ELR (cell line): ENCODE results near the gene SYCE3.
A peak's percentile ranks its signal among the peaks of the same experiment; 100 is the strongest.

Experiments
- DNase-seq: peaks from one replicate; pipeline ENCODE4 v3.0.0-alpha.2; 2015; ENCODE audit warnings: low read depth

Gene SYCE3

GRCh38 chr22:50576070-50576469, 13.4 kb upstream of the SYCE3 start:
- DNase-seq, result peak; percentile 75

- no peak for DNase-seq
Measured at GRCh38 chr22:50575426-50575941, 12.8 kb upstream of the SYCE3 start.

DNA sequence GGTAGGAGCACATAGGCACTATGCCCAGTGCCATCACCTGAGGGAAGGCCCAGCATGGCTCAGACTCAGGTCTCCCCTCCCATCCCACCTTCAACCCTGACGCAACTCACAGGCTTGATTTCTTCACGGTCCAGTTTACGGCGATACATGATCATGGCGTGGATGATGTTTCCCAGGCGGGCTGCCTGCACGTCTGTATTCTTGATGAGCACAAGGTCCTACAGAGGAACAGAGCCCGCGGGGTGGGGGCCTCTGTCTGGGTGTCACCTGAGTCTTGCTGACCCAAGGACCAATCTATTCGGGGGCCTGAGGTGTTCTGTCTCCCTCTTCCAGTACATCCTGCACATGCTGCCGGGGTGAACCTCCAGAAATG, 11.7 kb upstream of the SYCE3 start:
- no peak for DNase-seq

DNA sequence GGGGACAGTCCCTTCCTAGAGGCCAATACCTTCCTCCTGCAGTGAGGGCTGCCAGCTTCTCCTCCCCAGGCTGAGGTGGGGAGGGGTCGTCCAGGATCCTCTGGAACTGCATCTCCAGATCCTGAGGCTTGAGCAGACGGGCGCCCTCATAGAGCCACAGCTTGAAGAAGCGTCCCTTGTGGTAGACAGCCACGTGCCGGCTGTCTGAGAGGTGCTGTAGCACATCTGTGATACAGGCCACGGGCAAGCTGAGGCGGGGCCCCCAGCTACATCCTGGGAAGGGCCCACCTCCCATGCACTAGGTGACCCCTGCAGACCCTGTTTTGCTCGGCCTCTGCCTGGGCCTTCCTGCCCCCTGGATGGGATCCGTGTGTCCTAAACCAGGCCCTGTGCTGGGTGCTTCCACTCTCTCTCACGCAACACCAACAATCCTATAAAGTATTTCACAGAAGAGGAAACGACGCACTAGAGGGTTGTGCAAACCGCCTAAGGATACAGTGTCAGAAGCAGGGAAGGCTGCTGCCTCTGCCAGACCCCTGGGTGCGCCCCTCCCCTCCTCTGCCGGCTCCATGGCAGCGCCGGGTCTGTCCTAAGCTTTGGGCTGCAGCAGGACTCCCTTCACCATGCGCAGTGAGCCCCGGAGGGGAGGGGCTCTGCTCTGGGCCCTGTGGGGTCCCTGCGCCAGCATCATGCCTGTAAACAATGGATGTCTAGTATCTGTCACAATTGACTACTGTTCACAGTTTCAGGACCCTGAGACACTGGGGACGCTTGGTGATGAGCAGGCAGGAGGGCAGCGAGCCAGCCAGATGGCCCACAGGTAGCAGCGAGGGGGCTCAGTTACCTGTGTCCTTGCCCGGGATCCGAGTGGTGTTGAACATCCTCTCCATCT, 11.0 kb upstream of the SYCE3 start:
- no peak for DNase-seq

DNA sequence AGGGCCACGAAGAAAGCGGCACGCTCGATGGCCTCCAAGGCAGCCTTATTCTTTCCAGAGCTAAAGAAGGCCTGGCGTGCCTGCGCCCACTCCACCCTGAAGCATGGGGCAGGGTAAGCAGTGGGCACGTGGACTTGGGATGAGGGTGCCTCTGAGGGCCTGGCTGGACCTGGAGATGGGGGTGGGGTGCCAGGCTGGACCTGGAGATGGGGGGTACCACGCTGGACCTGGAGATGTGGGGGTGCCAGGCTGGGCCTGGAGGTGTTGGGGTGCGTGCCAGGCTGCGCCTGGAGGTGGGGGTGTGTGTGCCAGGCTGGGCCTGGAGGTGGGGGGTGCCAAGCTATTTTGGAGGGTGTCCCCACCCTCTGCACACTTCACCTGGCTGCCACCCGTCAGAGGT, 10.2 kb upstream of the SYCE3 start:
- no peak for DNase-seq

GRCh38 chr22:50571264-50572175, 8.8 kb upstream of the SYCE3 start:
- DNase-seq, result no peak

DNA sequence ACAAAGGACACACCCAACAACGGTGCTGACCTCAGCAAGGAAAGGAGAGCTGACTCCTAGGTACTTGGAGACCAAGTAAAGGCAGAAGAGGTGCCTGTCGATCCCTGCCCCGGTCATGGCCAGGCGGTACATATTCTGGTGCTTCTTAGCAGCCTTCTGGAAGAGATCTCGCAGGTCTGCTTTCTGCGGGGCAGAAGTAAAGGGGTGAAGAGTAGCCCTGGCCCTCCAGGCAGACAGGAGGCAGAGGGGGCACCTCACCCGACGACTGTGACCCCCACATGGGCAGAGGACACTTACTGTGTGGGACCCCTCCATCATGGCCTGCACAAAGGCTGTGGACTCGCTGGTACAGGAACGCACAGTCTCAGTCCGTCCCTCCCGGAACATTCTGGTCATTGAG, 8.1 kb upstream of the SYCE3 start:
- DNase-seq, result no peak

GRCh38 chr22:50569896-50570535, 7.3 kb upstream of the SYCE3 start:
- DNase-seq, result no peak

DNA sequence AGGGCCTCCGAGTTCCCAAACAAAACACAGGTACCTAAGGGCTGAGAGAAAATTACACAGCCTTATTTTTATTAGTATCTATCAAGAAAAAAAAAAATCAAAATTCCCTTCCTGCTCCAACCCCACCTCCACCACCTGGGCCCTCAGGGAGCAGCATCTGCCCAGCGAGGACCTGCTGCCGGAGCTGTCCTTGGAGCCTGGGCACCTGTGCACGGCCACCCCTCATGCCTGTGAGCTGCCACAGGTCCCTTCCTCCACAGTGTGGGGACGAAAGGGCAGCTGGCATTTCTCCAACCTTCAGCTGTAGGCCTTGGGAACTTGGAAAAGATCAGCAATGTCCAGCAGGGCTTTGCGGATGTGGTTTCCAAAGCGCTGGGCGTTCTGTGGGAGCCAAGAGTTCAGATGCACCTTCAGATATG, 6.3 kb upstream of the SYCE3 start:
- no peak for DNase-seq

- DNase-seq, result no peak
Measured at GRCh38 chr22:50568626-50569025, 5.9 kb upstream of the SYCE3 start.

DNA sequence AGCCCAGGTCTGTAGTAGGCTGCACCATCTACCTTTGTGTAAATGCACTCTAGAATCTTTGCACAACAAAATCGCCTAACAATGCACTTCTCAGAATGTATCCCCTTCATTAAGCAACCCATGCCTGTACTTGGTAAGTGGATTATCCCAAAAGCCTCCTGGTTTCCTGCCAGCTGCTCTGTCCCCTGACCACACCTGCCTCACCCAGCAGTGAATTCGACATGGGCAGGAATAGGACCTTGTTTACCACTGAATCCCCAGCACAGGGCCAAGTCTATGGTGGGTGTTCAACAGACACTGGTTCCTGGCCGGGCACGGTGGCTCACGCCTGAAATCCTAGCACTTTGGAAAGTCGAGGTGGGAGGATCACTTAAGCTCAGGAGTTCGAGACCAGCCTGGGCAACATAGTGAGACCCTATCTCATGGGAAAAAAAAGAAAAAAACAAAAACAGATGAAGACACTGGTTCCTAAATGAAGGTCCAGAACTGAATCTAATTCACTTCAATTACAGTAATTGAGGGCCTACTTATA, 5.1 kb upstream of the SYCE3 start:
- no peak for DNase-seq

DNA sequence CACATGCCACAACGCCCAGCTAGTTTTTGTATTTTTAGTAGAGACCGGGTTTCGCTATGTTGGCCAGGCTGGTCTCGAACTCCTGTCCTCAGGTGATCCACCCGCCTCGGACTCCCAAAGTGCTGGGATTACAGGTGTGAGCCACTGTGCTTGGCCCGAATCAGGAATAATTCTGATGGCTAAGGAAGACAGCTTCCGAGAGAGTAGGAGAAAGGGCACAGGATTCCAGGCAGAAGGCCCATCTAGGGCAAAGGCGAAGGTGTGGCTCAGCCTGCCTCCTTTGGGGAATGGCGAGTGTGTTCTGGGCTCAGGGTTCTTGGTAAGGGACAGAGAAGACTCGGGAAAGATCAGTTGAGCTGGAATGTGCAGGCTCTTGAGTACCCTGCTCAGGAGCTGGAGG, 1.6 kb upstream of the SYCE3 start:
- no peak for DNase-seq

DNA sequence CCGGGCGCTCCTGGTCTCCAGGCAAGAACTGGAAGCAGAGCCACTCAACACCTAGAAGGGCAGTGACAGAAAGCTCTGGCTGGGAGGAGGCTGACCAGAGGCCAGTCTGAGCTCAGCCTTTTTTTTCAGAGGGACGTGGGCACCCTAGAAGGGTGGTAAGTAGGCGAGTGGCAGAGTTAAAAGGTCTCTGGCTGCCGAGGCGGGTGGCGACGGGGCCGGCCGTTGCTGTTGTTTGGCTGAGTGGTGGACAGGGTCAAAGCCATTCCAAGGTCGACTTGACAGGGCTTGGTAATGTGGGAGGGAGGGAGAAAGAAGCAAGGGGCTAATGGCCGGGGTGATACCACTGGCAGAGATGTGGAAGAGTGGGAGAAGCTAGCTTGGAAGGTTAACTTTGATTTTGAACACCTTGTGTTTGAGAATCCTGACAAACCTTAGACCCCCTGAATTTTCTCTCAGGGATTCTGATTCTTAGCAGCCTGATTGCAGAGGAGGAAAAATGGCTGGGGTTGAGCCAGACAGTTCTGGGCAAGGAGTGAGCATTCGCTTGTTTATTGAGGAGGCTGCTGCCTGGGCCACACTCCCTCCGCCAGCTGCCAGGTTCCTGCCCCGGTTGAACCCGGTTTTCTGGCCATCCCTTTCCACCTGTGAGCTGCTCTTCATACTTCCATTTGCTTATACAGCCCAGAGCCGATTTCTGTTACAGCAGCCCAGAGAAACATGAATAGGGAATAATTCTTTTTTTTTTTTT, 868 bp upstream of the SYCE3 start:
- DNase-seq, result no peak

GRCh38 chr22:50561401-50562358, 1.0 kb downstream of the SYCE3 start:
- no peak for DNase-seq

GRCh38 chr22:50560034-50560433, 2.7 kb downstream of the SYCE3 start:
- no peak for DNase-seq

GRCh38 chr22:50556703-50557102, 6.0 kb downstream of the SYCE3 start:
- DNase-seq, result no peak

DNA sequence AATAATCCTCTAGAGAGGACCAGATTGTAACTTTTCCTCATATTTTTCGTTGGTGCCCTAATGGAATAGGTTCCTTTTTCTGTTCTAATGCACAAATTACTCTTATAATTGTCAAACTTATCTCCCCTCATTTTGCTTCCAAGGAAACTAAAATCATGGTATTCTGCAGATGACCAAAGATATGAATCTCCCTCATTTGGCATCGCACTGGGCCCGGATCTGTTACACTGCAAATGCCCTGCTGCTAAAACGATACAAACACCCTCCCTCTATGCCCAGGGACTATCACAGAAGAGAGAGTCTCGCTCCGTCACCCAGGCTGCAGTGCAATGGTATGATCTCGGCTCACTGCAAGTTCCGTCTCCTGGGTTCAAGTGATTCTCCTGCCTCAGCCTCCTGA, 9.4 kb downstream of the SYCE3 start:
- DNase-seq, result no peak

DNA sequence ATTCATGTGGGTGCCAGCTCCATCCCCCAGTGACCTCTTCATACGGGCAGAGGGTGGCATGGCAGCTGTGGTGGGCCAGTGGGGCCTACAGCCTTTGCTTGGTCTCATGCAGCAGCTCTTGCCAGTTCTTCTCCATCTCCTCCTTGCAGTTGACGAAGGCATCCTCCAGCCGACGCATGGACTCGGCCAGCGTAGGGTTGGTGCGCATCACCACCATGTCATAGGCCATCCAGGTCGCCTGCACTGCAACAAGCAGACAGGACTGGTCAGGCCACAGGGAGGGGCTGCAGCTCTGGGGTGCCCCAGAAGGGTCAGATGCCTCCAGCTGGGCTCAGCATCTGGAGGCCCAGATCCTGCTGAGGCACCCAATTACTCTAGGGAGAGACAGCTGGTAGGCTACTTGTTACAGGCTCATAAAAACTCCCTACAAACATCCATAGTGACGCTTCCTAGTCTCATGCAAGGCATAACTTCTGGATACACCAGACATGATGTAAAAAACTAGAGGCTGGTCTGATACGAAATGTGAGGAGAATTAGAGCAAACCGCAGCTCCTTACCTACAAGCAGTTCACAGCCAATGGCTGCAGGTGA, 11.5 kb downstream of the SYCE3 start:
- DNase-seq, result no peak

DNA sequence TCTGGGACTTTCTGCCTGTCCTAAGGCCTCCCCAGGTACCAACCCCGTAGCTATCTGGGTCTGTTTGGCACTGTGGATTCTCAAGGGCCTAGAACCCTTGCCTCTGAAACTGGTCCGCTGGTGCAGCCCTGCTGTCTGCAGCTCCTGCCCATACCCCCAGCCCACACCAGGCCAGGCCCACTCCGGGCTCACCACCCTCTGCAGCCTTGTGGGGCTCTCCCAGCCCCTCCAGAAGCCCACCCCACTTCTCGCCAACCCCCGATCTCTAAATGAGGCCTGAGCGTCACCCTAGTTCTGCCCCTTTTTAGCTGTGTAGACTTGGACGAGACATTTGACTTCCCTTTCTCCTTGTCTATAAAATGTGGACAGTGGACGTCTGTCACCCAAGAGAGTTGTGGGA, 12.3 kb downstream of the SYCE3 start:
- no peak for DNase-seq
